PC-9 (cell line): ENCODE results near the gene KLHL14. TPM values are rescaled to one million over a fixed set of nuclear protein-coding genes. Genes with fewer than 3 reads are reported as not detected.

Experiments
- BruUV-seq: library from RNA; stranded (reverse); fragments of 400-500 nt; replicated peaks from 2 replicates; lab custom pipeline; 2021; lab: Mats Ljungman, UMichigan
- CTCF ChIA-PET: fragments of 300-600 bp; sonication (Branson Sonifier 250); formaldehyde crosslinking; loops from one replicate; lab custom pipeline; 2022; ENCODE audit warnings: antibody characterized with exemption; lab: Charles Lee
- POLR2A ChIA-PET: fragments of 300-600 bp; sonication (Branson Sonifier 250); formaldehyde crosslinking; loops from one replicate; lab custom pipeline; 2022; ENCODE audit warnings: antibody characterized with exemption; ENCODE audit not compliant: unreplicated experiment; lab: Charles Lee
- DNase-seq, 2 experiments: peaks; one replicate each; pipeline versions ENCODE4 v3.0.0 to v3.0.0-alpha.2; 2015 to 2022; ENCODE audit warnings: mixed read lengths in 1 of 2
- H2AFZ ChIP-seq: fragments of 200-600 bp; sonication (generic); 2 replicates; pipeline ENCODE4 v1.8.1; 2017; ENCODE audit warnings: antibody characterized with exemption
- H3F3A ChIP-seq: fragments of 200-600 bp; sonication (generic); 2 replicates; pipeline ENCODE4 v1.8.1; 2017; ENCODE audit warnings: antibody characterized with exemption, mild to moderate bottlenecking, low read depth; ENCODE audit not compliant: insufficient read depth
- H3K27ac ChIP-seq: fragments of 200-600 bp; sonication (generic); 2 replicates; pipeline ENCODE4 v1.6.1; 2016; ENCODE audit warnings: mixed run types
- H3K27me3 ChIP-seq: fragments of 200-600 bp; sonication (generic); 2 replicates; pipeline ENCODE4 v1.6.1; 2016; ENCODE audit warnings: low read depth, mixed run types; ENCODE audit not compliant: insufficient read depth
- H3K36me3 ChIP-seq: fragments of 200-600 bp; sonication (generic); 2 replicates; pipeline ENCODE4 v1.6.1; 2016; ENCODE audit warnings: low read depth, mixed run types
- H3K4me1 ChIP-seq: fragments of 200-600 bp; sonication (generic); replicated peaks from 2 replicates; pipeline ENCODE4 v1.6.1; 2016; ENCODE audit warnings: mixed run types; ENCODE audit not compliant: insufficient read depth
- H3K4me2 ChIP-seq: fragments of 200-600 bp; sonication (generic); 2 replicates; pipeline ENCODE4 v1.6.1; 2017; ENCODE audit warnings: mixed run types
- H3K4me3 ChIP-seq: fragments of 200-600 bp; sonication (generic); 2 replicates; pipeline ENCODE4 v1.6.1; 2016; ENCODE audit warnings: mixed run types
- H3K79me2 ChIP-seq: fragments of 200-600 bp; sonication (generic); 2 replicates; pipeline ENCODE4 v1.6.1; 2017; ENCODE audit warnings: low read depth, mixed run types
- H3K9me2 ChIP-seq: fragments of 200-600 bp; sonication (generic); 2 replicates; pipeline ENCODE4 v1.8.1; 2017; ENCODE audit warnings: mild to moderate bottlenecking; ENCODE audit not compliant: insufficient read depth
- H3K9me3 ChIP-seq: fragments of 200-600 bp; sonication (generic); 2 replicates; pipeline ENCODE4 v1.8.1; 2016; ENCODE audit warnings: low read depth; ENCODE audit not compliant: insufficient read depth
- H4K20me1 ChIP-seq: fragments of 200-600 bp; sonication (generic); 2 replicates; pipeline ENCODE4 v1.8.1; 2017; ENCODE audit not compliant: insufficient read depth
- EZH2 ChIP-seq: fragments of 200-600 bp; sonication (generic); IDR thresholded peaks from 2 replicates; pipeline ENCODE4 v1.8.0; 2017; ENCODE audit warnings: antibody characterized with exemption, low read depth
- intact Hi-C: fragments of 100-400 bp; cut with micrococcal nuclease; formaldehyde crosslinking; loops from one replicate; pipeline ENCODE4 v1.10.0; 2022; ENCODE audit not compliant: unreplicated experiment
- total RNA-seq: library from RNA; stranded (reverse); gene quantifications from 2 replicates; pipeline ENCODE4 v1.2.3, GENCODE V29; 2021
- TF ChIP-seq, protein P1 (sequence below): fragments of 200-600 bp; sonication (generic); conservative IDR thresholded peaks from 2 replicates; pipeline ENCODE4 v1.6.1; 2017; ENCODE audit warnings: mixed run types, antibody characterized with exemption, mild to moderate bottlenecking, moderate library complexity

KLHL14 gene
- total RNA-seq, 1 experiment from 2014 or later, result not detected

- CTCF ChIA-PET, result no interaction called here
- no TSS peak for BruUV-seq
These were observed 98.3 kb downstream of the KLHL14 start for GRCh38 chr18:32674491-32674890.

DNA sequence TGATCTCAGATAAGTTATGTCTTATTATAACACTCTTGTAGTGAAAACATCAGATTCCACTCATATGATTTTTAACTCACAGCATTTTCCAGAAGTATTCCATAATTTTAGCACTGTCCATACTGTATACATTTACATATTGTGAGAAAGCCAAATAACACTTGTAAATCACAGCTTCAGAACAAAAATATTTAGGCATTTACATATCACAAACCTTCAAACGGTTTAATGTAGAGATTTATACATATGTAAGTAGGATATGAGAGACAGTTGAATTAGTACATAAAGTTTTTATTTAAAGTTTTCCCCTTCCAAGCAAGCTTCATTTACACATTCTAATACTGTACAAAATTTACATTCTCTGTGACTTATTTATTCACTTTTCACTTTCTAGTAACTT is 100.4 kb downstream of the KLHL14 start:
- no peaks in the 10 kb centered on the region for H3F3A ChIP-seq
- CTCF ChIA-PET, result no interaction called here

More at GRCh38 chr18:32674491-32674890, 98.3 kb downstream of the KLHL14 start:
- no peaks in the 10 kb centered on the region for H3K36me3 ChIP-seq
- no peak overlapping the region for H2AFZ ChIP-seq
- H3K9me2 ChIP-seq, result no peaks in the 10 kb centered on the region
- no peak overlapping the region for H3K4me3 ChIP-seq
- H3K4me1 ChIP-seq, result no peaks in the 10 kb centered on the region
- no peaks in the 10 kb centered on the region for H3F3A ChIP-seq
- TF ChIP-seq, protein P1, sequence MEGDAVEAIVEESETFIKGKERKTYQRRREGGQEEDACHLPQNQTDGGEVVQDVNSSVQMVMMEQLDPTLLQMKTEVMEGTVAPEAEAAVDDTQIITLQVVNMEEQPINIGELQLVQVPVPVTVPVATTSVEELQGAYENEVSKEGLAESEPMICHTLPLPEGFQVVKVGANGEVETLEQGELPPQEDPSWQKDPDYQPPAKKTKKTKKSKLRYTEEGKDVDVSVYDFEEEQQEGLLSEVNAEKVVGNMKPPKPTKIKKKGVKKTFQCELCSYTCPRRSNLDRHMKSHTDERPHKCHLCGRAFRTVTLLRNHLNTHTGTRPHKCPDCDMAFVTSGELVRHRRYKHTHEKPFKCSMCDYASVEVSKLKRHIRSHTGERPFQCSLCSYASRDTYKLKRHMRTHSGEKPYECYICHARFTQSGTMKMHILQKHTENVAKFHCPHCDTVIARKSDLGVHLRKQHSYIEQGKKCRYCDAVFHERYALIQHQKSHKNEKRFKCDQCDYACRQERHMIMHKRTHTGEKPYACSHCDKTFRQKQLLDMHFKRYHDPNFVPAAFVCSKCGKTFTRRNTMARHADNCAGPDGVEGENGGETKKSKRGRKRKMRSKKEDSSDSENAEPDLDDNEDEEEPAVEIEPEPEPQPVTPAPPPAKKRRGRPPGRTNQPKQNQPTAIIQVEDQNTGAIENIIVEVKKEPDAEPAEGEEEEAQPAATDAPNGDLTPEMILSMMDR, result no peak; the same call in 1 of the 2 replicates
- TF ChIP-seq EZH2, result no peak
- no peak overlapping the region for H3K27ac ChIP-seq
- intact Hi-C loops, result no loop called here
- no peaks in the 10 kb centered on the region for H3K27me3 ChIP-seq
- POLR2A ChIA-PET, result no interaction called here
- H3K9me3 ChIP-seq, result no peaks in the 10 kb centered on the region
- H3K4me2 ChIP-seq, result no peak overlapping the region
- H4K20me1 ChIP-seq, result no peaks in the 10 kb centered on the region
- H3K79me2 ChIP-seq, result no peaks in the 10 kb centered on the region
- no peak for DNase-seq

DNA sequence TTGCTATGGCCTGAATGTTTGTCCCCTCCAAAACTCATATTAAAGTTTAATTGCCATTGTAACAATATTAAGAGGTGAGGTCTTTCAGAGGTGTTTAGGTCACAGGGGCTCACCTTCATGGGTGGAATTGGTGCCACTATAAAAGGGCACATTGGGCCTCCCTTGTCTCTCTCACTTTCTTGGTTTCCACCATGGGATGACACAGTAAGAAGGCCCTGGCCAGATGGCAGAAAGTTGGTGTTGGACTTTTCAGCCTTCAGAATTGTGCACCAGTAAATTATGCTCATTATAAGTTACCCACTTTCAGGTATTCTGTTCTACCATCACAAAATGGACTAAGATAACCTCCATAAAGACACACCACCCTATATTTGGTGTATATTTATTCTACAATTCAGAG is 102.1 kb downstream of the KLHL14 start:
- Histone ChIP-seq H3K4me2 (no peak overlapping the region), H3K4me3 (no peak overlapping the region), H3K9me2 (no peaks in the 10 kb centered on the region), H3K9me3 (no peaks in the 10 kb centered on the region), H4K20me1 (no peaks in the 10 kb centered on the region), H3K79me2 (no peaks in the 10 kb centered on the region), H3K36me3 (no peaks in the 10 kb centered on the region), H3K4me1 (no peaks in the 10 kb centered on the region), H3K27ac (no peak overlapping the region), H3F3A (no peaks in the 10 kb centered on the region), H3K27me3 (no peaks in the 10 kb centered on the region), H2AFZ (no peak overlapping the region)
- no TSS peak for BruUV-seq
- intact Hi-C loops, result no loop called here
- ChIA-PET CTCF (no interaction called here), POLR2A (no interaction called here)
- DNase-seq, result no peak
- TF ChIP-seq, protein P1, result no peak
- no peak for TF ChIP-seq EZH2

More for the DNA sequence above, 100.4 kb downstream of the KLHL14 start:
- Histone ChIP-seq H3K9me2 (no peaks in the 10 kb centered on the region), H3K36me3 (no peaks in the 10 kb centered on the region), H2AFZ (no peak overlapping the region), H3K4me1 (no peaks in the 10 kb centered on the region), H3K27ac (no peak overlapping the region), H3K27me3 (no peaks in the 10 kb centered on the region), H3K79me2 (no peaks in the 10 kb centered on the region), H3K9me3 (no peaks in the 10 kb centered on the region), H3K4me3 (no peak overlapping the region), H4K20me1 (no peaks in the 10 kb centered on the region), H3K4me2 (no peak overlapping the region)
- DNase-seq, result no peak
- no TSS peak for BruUV-seq
- TF ChIP-seq EZH2, result no peak
- TF ChIP-seq, protein P1, result no peak
- intact Hi-C loops, result no loop called here
- POLR2A ChIA-PET, result no interaction called here
